Measurements from ENCODE around the gene CHTF8.

- TF ChIP-seq GATA3 (IDR thresholded peaks at IDR 0.05; ENCODE audit: low read depth, low read length) (no peak), GATA2 (IDR thresholded peaks at IDR 0.05; ENCODE audit: low read depth, low read length) (no peak)
These were observed 43.8 kb upstream of the CHTF8 start for GRCh38 chr16:69176033-69176800.

Data from SH-SY5Y (cell line).